WERI-Rb-1 (cell line): ENCODE measurements around the gene OTOF.

Experiments used
- DNase-seq: peaks from one replicate; pipeline ENCODE4 v3.0.0-alpha.2; 2020
- H3K27ac ChIP-seq: fragments of 250-450 bp; sonication (Bioruptor Pico); 2 replicates; pipeline ENCODE4 v1.5.1; 2020; ENCODE audit warnings: mild to moderate bottlenecking, moderate library complexity
- H3K27me3 ChIP-seq: fragments of 250-450 bp; sonication (Bioruptor Pico); 2 replicates; pipeline ENCODE4 v1.5.1; 2021; ENCODE audit warnings: mild to moderate bottlenecking, low read depth, moderate library complexity; ENCODE audit not compliant: insufficient read depth, severe bottlenecking
- H3K36me3 ChIP-seq: fragments of 250-450 bp; sonication (Bioruptor Pico); 2 replicates; pipeline ENCODE4 v1.5.1; 2020; ENCODE audit warnings: mild to moderate bottlenecking, moderate library complexity
- H3K4me3 ChIP-seq: 2 replicates; pipeline ENCODE4 v1.5.1; 2011; ENCODE audit warnings: low read depth, mild to moderate bottlenecking, control low read depth, low read length
- H3K9me3 ChIP-seq: fragments of 250-450 bp; sonication (Bioruptor Pico); 2 replicates; pipeline ENCODE4 v1.5.1; 2021; ENCODE audit warnings: mild to moderate bottlenecking, moderate library complexity; ENCODE audit not compliant: severe bottlenecking
- CTCF ChIP-seq: IDR thresholded peaks from 2 replicates; pipeline ENCODE4 v1.5.1; 2011; ENCODE audit warnings: low read depth, mild to moderate bottlenecking, control low read depth, inconsistent platforms, low read length

The OTOF gene

DNA sequence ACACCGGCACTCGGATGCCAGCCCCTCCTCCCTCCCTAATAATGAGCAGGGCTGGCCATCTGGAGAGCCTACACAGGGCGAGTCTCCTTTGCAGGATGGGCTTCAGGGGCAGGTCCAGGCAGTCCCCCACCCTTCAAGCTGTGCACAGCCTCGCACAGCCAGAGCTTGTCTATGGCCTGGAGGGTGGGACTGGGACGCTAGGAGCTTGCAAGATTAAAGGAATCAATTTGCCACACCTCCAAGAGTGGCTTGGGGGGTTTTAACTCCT, 43.9 kb upstream of the OTOF start:
- Histone ChIP-seq H3K4me3 (peak overlapping the region; percentile 11; the same call in 1 of the 2 replicates), H3K27me3 (no peaks in the 10 kb centered on the region), H3K36me3 (no peaks in the 10 kb centered on the region), H3K9me3 (no peaks in the 10 kb centered on the region), H3K27ac (peak overlapping the region; percentile 52)
- TF ChIP-seq CTCF: no peak
- DNase-seq: peak; percentile 86

DNA sequence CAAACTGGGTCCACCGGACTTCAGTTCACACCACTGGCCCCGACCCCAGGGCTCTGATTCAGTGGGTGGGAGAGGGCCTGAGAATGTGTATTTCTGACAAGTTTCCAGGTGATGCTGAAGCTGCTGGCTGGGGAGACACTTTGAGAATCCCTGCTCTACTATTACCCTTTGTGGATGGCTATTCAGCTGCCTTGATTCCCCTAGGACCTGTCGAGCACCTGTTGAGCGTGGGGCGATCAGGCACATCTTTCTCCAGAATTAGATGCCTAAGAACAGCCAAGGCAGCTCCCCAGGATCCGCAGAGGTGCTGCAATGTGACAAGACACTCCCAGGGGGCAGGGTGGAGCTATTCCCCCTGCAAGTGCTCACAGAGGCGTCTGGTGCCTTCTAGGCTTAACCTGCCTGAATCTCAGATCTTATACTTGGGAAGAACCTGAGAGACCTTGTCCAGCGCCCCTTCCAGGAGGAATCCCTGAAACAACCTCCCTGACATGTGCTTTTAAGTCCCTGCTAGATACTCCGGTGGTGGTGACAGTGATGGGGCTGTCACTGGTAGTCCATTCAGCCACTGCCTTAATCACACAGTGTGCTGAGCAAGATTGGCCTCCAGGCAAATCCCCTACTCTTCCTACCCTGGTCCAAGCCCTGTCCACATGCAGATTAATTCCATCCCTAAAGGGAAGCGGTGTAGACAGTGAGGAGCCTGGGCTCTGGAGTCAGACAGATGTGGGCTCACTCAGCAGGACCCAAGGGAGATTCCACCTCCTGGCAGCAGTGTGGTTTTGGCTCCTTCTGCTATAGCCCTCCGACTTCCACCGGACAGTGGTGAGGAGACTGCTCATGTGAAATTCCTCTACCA, 43.4 kb upstream of the OTOF start:
- Histone ChIP-seq H3K9me3 (no peaks in the 10 kb centered on the region), H3K27ac (peak overlapping the region; percentile 52), H3K27me3 (no peaks in the 10 kb centered on the region), H3K36me3 (no peaks in the 10 kb centered on the region), H3K4me3 (peak overlapping the region; percentile 11; the same call in 1 of the 2 replicates)
- TF ChIP-seq CTCF: peak; percentile 91
- DNase-seq: peak; percentile 87

GRCh38 chr2:26520148-26520449, 42.2 kb upstream of the OTOF start:
- no peaks in the 10 kb centered on the region for H3K36me3 ChIP-seq
- no peaks in the 10 kb centered on the region for H3K27me3 ChIP-seq
- no peak overlapping the region for H3K4me3 ChIP-seq
- TF ChIP-seq CTCF: no peak
- no peak for DNase-seq
- H3K27ac ChIP-seq: no peak overlapping the region
- H3K9me3 ChIP-seq: no peaks in the 10 kb centered on the region

- peak; percentile 35 for DNase-seq
- no peaks in the 10 kb centered on the region for H3K9me3 ChIP-seq
- H3K27me3 ChIP-seq: no peaks in the 10 kb centered on the region
- no peak overlapping the region for H3K4me3 ChIP-seq
- H3K27ac ChIP-seq: no peak overlapping the region
- no peaks in the 10 kb centered on the region for H3K36me3 ChIP-seq
- TF ChIP-seq CTCF: no peak
Observed at GRCh38 chr2:26519396-26520147, 41.6 kb upstream of the OTOF start.

GRCh38 chr2:26516781-26517180, 38.9 kb upstream of the OTOF start:
- H3K36me3 ChIP-seq: no peaks in the 10 kb centered on the region
- no peak for DNase-seq
- no peaks in the 10 kb centered on the region for H3K27me3 ChIP-seq
- no peaks in the 10 kb centered on the region for H3K9me3 ChIP-seq
- TF ChIP-seq CTCF: no peak
- H3K4me3 ChIP-seq: no peak overlapping the region
- no peak overlapping the region for H3K27ac ChIP-seq
